Neural cell (in vitro differentiated cells): ENCODE results near the gene ACAA1. TPM values are rescaled to one million over a fixed set of nuclear protein-coding genes. Genes with fewer than 3 reads are reported as not detected.

Source experiments
- H2AFZ ChIP-seq: fragments of 200-600, 300-800 bp; sonication (generic), shearing (Covaris generic); 2 replicates; pipeline ENCODE4 v1.6.0; 2014; ENCODE audit warnings: low read depth, mild to moderate bottlenecking, antibody characterized with exemption, low read length, moderate library complexity
- H3F3A ChIP-seq: fragments of 200-600 bp; shearing (Covaris generic); 2 replicates; pipeline ENCODE4 v1.6.1; 2016; ENCODE audit warnings: mild to moderate bottlenecking, moderate library complexity, mixed read lengths, antibody characterized with exemption, low read length; ENCODE audit not compliant: insufficient read depth, poor library complexity, severe bottlenecking
- H3K27ac ChIP-seq: fragments of 200-600, 300-800 bp; sonication (generic), shearing (Covaris generic); 2 replicates; pipeline ENCODE4 v1.5.1; 2014; ENCODE audit warnings: mild to moderate bottlenecking, low read length, moderate library complexity
- H3K27me3 ChIP-seq: fragments of 300-800, 200-600 bp; sonication (generic), shearing (Covaris generic); 2 replicates; pipeline ENCODE4 v1.6.0; 2014; ENCODE audit warnings: mild to moderate bottlenecking, low read depth, low read length, moderate library complexity; ENCODE audit not compliant: insufficient read depth
- H3K36me3 ChIP-seq: fragments of 300-800, 200-600 bp; sonication (generic), shearing (Covaris generic); 2 replicates; pipeline ENCODE4 v1.5.1; 2014; ENCODE audit warnings: mild to moderate bottlenecking, antibody characterized with exemption, low read length, moderate library complexity; ENCODE audit not compliant: insufficient read depth
- H3K4me2 ChIP-seq: fragments of 300-800, 200-600 bp; sonication (generic), shearing (Covaris generic); 2 replicates; pipeline ENCODE4 v1.6.0; 2014; ENCODE audit warnings: mild to moderate bottlenecking, low read length
- H3K4me3 ChIP-seq: fragments of 300-800, 200-600 bp; sonication (generic), shearing (Covaris generic); 2 replicates; pipeline ENCODE4 v1.5.1; 2014; ENCODE audit warnings: mild to moderate bottlenecking, low read length, moderate library complexity
- H3K79me2 ChIP-seq: fragments of 200-600 bp; shearing (Covaris generic); replicated peaks from 2 replicates; pipeline ENCODE4 v1.6.0; 2014; ENCODE audit warnings: mild to moderate bottlenecking, low read length, moderate library complexity; ENCODE audit not compliant: insufficient read depth
- H3K9ac ChIP-seq: fragments of 300-800, 200-600 bp; sonication (generic), shearing (Covaris generic); 2 replicates; pipeline ENCODE4 v1.6.1; 2016; ENCODE audit warnings: mild to moderate bottlenecking, low read length, mixed read lengths
- H3K9me2 ChIP-seq: fragments of 200-600 bp; shearing (Covaris generic); 2 replicates; pipeline ENCODE4 v1.6.1; 2016; ENCODE audit warnings: mild to moderate bottlenecking, low read length, mixed read lengths; ENCODE audit not compliant: insufficient read depth
- H3K9me3 ChIP-seq: fragments of 200-600, 300-800 bp; sonication (generic), shearing (Covaris generic); 2 replicates; pipeline ENCODE4 v1.6.1; 2016; ENCODE audit warnings: mild to moderate bottlenecking, mixed run types, low read length, moderate library complexity, mixed read lengths
- H4K20me1 ChIP-seq: fragments of 200-600 bp; shearing (Covaris generic); 2 replicates; pipeline ENCODE4 v1.6.1; 2016; ENCODE audit warnings: mild to moderate bottlenecking, mixed run types; ENCODE audit not compliant: insufficient read depth
- CTCF ChIP-seq: fragments of 450-650 bp; IDR thresholded peaks from 2 replicates; pipeline ENCODE4 v1.5.1; 2014; ENCODE audit warnings: antibody characterized with exemption, mild to moderate bottlenecking, moderate library complexity; ENCODE audit not compliant: poor library complexity, severe bottlenecking
- EP300 ChIP-seq: fragments of 450-650 bp; conservative IDR thresholded peaks from 2 replicates; pipeline ENCODE4 v1.6.1; 2014; ENCODE audit warnings: antibody characterized with exemption, mild to moderate bottlenecking, moderate library complexity; ENCODE audit not compliant: poor library complexity, severe bottlenecking
- EZH2 ChIP-seq: fragments of 200-600, 300-800 bp; shearing (Covaris generic), sonication (generic); IDR thresholded peaks from 2 replicates; pipeline ENCODE4 v1.6.1; 2014; ENCODE audit warnings: antibody characterized with exemption, low read length, borderline replicate concordance, mild to moderate bottlenecking; ENCODE audit not compliant: insufficient read depth, poor library complexity, severe bottlenecking
- MXI1 ChIP-seq: fragments of 450-650 bp; conservative IDR thresholded peaks from 2 replicates; pipeline ENCODE4 v1.6.1; 2014; ENCODE audit warnings: antibody characterized with exemption, mild to moderate bottlenecking; ENCODE audit not compliant: poor library complexity, severe bottlenecking
- POLR2AphosphoS5 ChIP-seq: IDR thresholded peaks from 2 replicates; pipeline ENCODE4 v1.6.1; 2012
- RAD21 ChIP-seq: fragments of 450-650 bp; conservative IDR thresholded peaks from 2 replicates; pipeline ENCODE4 v1.6.1; 2014; ENCODE audit warnings: antibody characterized with exemption, mild to moderate bottlenecking, moderate library complexity
- REST ChIP-seq: IDR thresholded peaks from 2 replicates; pipeline ENCODE4 v1.6.1; 2012; ENCODE audit warnings: borderline replicate concordance
- SMC3 ChIP-seq: fragments of 450-650 bp; conservative IDR thresholded peaks from 2 replicates; pipeline ENCODE4 v1.6.1; 2014; ENCODE audit warnings: antibody characterized with exemption, mild to moderate bottlenecking, moderate library complexity; ENCODE audit not compliant: poor library complexity
- TAF1 ChIP-seq: IDR thresholded peaks from 2 replicates; pipeline ENCODE4 v1.6.1; 2012; ENCODE audit warnings: low read depth
- polyA plus RNA-seq: library from polyadenylated mRNA; depleted of rRNA; stranded (reverse); fragments of >200 nt; gene quantifications from 2 replicates; pipeline ENCODE4 v1.2.3, GENCODE V29; 2014

Gene ACAA1
- polyA plus RNA-seq, 1 donor from 2014 or later = 59.1 TPM

- no peaks in the 10 kb centered on the region for H3K27me3 ChIP-seq
- H3F3A ChIP-seq = no peaks in the 10 kb centered on the region
- H4K20me1 ChIP-seq = no peaks in the 10 kb centered on the region
- H3K36me3 ChIP-seq = no peaks in the 10 kb centered on the region
- no peaks in the 10 kb centered on the region for H3K79me2 ChIP-seq
- H3K9me2 ChIP-seq = no peaks in the 10 kb centered on the region
- no peak overlapping the region for H3K4me3 ChIP-seq
- no peak overlapping the region for H3K9ac ChIP-seq
- H3K4me2 ChIP-seq = no peak overlapping the region
- no peak overlapping the region for H3K27ac ChIP-seq
- no peak overlapping the region for H2AFZ ChIP-seq
- no peaks in the 10 kb centered on the region for H3K9me3 ChIP-seq
- TF ChIP-seq RAD21 (no peak), EZH2 (no peak), CTCF (no peak), POLR2AphosphoS5 (no peak), REST (no peak), SMC3 (no peak), MXI1 (no peak), EP300 (no peak), TAF1 (no peak)
These were observed 20.3 kb downstream of the ACAA1 start for GRCh38 chr3:38116471-38117162.

GRCh38 chr3:38115645-38116427 lies 21.1 kb downstream of the ACAA1 start:
- TF ChIP-seq MXI1 (no peak), EZH2 (no peak), POLR2AphosphoS5 (no peak), TAF1 (no peak), REST (no peak), CTCF (no peak), RAD21 (no peak), SMC3 (no peak), EP300 (no peak)
- no peak overlapping the region for H3K27ac ChIP-seq
- no peaks in the 10 kb centered on the region for H3F3A ChIP-seq
- H3K36me3 ChIP-seq = no peaks in the 10 kb centered on the region
- H3K9me3 ChIP-seq = no peaks in the 10 kb centered on the region
- H3K27me3 ChIP-seq = no peaks in the 10 kb centered on the region
- no peak overlapping the region for H3K4me3 ChIP-seq
- no peaks in the 10 kb centered on the region for H3K79me2 ChIP-seq
- H3K9ac ChIP-seq = no peak overlapping the region
- H2AFZ ChIP-seq = no peak overlapping the region
- H3K9me2 ChIP-seq = no peaks in the 10 kb centered on the region
- H4K20me1 ChIP-seq = no peaks in the 10 kb centered on the region
- no peak overlapping the region for H3K4me2 ChIP-seq
